Left renal cortex interstitium (tissue), 4 donors: ENCODE data around the gene RAD9B. TPM values are rescaled to one million over a fixed set of nuclear protein-coding genes. Genes with fewer than 3 reads are reported as not detected.
"Not testable (repeated sequence)": the region's sequence is repeated elsewhere in the genome, so short reads cannot be mapped to it uniquely, and the experiment has no call there.

Experiments used
- DNase-seq, 4 donors: peaks; one replicate each; pipeline ENCODE4 v3.0.0-alpha.2; 2013; ENCODE audit warnings: low read depth in 4 of 4, low spot score in 2 of 4, missing footprints in 1 of 4
- polyA plus RNA-seq, 4 donors: library from polyadenylated mRNA; unstranded; fragments of 120-200 nt; gene quantifications; one replicate each; pipeline ENCODE4 v1.2.1, GENCODE V29; 2013; ENCODE audit not compliant: insufficient read length in 4 of 4

The RAD9B gene
- polyA plus RNA-seq, 4 donors = 1.1 to 1.6 (median 1.2) TPM

GRCh38 chr12:110520876-110521712, 19.0 kb downstream of the RAD9B start:
- DNase-seq = not testable (repeated sequence)

GRCh38 chr12:110528277-110528839, 26.2 kb downstream of the RAD9B start:
- DNase-seq = no peak

- DNase-seq = no peak
Measured at GRCh38 chr12:110530511-110530910, 28.4 kb downstream of the RAD9B start.

GRCh38 chr12:110531741-110532333, 29.7 kb downstream of the RAD9B start:
- no peak for DNase-seq

- no peak for DNase-seq
Measured at GRCh38 chr12:110532644-110533043, 30.5 kb downstream of the RAD9B start.

- DNase-seq = no peak
Measured at GRCh38 chr12:110533607-110534006, 31.5 kb downstream of the RAD9B start.

GRCh38 chr12:110534811-110535210, 32.7 kb downstream of the RAD9B start:
- no peak for DNase-seq

- no peak for DNase-seq
Measured at GRCh38 chr12:110536834-110537604, 34.9 kb downstream of the RAD9B start.

GRCh38 chr12:110537605-110538409, 35.7 kb downstream of the RAD9B start:
- DNase-seq = no peak

- no peak for DNase-seq
Measured at GRCh38 chr12:110538869-110539622, 36.9 kb downstream of the RAD9B start.

GRCh38 chr12:110540048-110540447, 37.9 kb downstream of the RAD9B start:
- DNase-seq = no peak

GRCh38 chr12:110543252-110543959, 41.3 kb downstream of the RAD9B start:
- peak in 3 of 4 donors; percentile 41 to 57 (median 44) for DNase-seq

- DNase-seq = no peak
Measured at GRCh38 chr12:110543965-110544364, 41.8 kb downstream of the RAD9B start.

- not testable (repeated sequence) for DNase-seq
Measured at GRCh38 chr12:110545259-110545658, 43.1 kb downstream of the RAD9B start.

GRCh38 chr12:110545812-110546211, 43.7 kb downstream of the RAD9B start:
- DNase-seq = no peak

GRCh38 chr12:110546339-110546738, 44.2 kb downstream of the RAD9B start:
- DNase-seq = no peak

- no peak for DNase-seq
Measured at GRCh38 chr12:110547090-110547489, 45.0 kb downstream of the RAD9B start.

GRCh38 chr12:110548678-110549077, 46.5 kb downstream of the RAD9B start:
- no peak for DNase-seq

- no peak for DNase-seq
Measured at GRCh38 chr12:110549716-110550115, 47.6 kb downstream of the RAD9B start.
